ENCODE measurements around the gene MTAP. TPM values are rescaled to one million over a fixed set of nuclear protein-coding genes. Genes with fewer than 3 reads are reported as not detected.

Gene MTAP
- polyA plus RNA-seq, 1 donor = 48.1 TPM

DNA sequence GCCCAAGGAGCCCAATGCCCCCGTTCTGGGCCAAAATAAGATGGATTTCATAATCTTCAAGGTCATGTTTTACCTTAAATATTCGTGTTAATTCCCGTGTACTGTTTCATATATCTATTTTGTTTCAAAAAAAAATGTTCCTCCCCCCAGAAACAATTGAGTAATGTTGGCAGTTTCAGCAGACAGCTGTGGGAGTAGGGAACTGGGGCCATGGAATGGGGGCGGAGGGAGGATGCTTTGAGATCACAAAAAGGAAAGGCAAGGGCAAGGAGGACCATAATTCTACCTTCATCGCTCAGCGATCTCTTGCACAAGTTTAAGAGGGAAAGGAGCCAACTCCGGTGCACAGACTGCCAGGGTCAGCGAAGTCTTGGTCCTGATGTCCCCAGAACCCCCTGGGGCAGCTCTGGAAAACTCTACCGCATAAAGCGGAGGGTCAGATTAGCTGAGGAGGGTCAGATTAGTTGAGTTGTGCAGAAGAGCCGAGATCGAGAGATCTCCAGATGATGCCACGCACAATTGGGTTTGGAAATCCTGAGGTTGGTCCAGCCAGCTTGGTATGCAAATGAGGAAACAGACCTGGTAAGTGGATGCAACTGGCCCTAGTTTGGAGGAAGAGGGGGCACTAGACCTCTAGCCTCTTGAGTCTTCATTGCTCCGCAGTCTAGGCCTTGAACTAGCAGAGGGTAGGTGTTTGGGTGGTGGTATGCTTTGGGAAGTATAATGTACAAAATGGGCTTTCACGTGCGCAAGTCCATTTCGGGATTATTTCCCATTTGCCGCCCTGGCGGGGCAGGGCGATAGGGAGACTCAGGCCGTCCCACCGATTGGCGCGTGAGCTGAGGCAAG, 167.7 kb downstream of the MTAP start:
- no peak for DNase-seq

DNA sequence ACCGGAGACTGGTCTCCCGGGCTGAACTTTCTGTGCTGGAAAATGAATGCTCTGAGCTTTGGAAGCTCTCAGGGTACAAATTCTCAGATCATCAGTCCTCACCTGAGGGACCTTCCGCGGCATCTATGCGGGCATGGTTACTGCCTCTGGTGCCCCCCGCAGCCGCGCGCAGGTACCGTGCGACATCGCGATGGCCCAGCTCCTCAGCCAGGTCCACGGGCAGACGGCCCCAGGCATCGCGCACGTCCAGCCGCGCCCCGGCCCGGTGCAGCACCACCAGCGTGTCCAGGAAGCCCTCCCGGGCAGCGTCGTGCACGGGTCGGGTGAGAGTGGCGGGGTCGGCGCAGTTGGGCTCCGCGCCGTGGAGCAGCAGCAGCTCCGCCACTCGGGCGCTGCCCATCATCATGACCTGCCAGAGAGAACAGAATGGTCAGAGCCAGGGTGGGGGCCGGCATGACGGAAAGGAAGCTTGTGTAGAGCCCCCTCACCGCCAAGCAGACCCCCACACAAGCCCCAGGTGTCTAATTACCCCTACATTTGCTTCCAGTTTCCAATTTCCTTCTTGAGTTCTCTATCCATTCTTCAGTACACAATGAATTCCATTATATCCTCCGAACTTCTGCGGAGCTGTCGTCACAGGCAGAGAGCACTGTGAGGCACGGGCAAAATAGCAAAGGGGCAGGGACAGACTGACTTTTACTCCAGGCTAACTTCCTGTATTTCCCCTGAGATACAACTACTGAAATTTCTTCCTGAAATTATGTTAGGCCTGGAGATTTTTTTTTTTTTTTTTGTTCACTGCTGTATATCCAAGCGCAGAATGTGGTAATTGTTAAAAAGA, 168.6 kb downstream of the MTAP start:
- no peak for DNase-seq

DNA sequence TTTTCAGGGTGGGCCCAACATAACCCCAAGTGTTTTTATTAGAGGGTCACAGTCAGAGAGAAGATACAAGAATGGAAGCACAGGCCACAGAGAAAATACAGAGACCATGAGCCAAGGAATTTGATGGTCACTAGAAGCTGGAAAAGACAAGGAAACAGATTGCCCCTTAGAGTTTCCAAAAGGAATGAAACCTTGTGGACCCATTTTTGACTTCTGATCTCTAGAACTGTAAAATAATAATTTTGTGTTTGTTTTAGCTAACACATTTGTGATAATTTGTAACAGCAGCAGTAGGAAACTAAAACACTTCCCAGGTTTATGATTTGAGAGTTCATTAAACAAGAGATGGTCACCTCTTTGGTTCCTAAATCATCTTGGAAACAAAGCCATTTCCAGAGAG, 169.9 kb downstream of the MTAP start:
- DNase-seq = no peak

DNA sequence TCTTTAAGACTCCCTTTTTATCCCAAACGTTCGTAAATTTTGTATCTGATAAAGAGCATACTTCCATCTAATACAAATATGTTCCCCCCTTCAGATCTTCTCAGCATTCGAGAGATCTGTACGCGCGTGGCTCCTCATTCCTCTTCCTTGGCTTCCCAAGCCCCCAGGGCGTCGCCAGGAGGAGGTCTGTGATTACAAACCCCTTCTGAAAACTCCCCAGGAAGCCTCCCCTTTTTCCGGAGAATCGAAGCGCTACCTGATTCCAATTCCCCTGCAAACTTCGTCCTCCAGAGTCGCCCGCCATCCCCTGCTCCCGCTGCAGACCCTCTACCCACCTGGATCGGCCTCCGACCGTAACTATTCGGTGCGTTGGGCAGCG, 171.9 kb downstream of the MTAP start:
- DNase-seq = no peak

DNA sequence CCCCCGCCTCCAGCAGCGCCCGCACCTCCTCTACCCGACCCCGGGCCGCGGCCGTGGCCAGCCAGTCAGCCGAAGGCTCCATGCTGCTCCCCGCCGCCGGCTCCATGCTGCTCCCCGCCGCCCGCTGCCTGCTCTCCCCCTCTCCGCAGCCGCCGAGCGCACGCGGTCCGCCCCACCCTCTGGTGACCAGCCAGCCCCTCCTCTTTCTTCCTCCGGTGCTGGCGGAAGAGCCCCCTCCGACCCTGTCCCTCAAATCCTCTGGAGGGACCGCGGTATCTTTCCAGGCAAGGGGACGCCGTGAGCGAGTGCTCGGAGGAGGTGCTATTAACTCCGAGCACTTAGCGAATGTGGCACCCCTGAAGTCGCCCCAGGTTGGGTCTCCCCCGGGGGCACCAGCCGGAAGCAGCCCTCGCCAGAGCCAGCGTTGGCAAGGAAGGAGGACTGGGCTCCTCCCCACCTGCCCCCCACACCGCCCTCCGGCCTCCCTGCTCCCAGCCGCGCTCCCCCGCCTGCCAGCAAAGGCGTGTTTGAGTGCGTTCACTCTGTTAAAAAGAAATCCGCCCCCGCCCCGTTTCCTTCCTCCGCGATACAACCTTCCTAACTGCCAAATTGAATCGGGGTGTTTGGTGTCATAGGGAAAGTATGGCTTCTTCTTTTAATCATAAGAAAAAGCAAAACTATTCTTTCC, 172.4 kb downstream of the MTAP start:
- DNase-seq = no peak

DNA sequence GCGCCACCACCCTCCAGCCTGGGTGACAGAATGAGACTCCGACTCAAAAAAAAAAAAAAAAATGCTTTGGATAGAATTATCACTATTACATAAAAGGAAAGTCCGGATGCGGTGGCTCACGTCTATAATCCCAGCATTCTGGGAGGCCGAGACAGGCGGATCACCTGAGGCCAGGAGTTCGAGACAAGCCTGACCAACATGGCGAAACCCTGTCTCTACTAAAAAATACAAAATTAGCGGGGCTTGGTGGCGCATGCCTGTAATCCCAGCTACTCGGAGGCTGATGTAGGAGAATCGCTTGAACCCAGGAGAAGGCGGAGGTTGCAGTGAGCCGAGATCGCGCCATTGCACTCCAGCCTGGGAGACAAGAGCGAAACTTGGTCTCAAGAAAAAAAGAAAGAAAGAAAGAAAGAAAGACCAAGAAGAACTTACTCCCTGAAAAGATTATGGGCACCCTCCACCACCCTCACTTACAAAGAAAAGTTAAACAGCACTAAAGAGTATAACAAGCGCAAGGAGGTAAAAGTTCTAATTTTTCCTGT, 174.0 kb downstream of the MTAP start:
- DNase-seq = no peak

DNA sequence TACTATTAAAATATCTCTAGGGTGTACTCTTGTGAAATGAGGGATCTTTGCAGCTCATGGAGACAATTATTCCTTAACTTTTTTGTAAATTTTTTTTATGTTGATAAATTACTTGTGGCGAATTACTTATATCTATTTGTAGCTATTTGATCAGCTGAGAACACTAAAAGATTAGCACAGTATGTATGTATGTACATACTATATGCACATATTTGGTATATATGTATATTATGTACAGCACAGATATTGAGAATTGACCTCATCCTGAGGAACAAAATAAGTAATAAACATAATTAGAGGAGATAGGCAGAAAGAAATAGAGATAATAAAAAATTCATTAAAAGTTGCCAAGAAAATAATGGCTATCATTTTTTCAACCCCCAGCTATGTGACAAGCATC, 180.0 kb downstream of the MTAP start:
- no peak for DNase-seq

DNA sequence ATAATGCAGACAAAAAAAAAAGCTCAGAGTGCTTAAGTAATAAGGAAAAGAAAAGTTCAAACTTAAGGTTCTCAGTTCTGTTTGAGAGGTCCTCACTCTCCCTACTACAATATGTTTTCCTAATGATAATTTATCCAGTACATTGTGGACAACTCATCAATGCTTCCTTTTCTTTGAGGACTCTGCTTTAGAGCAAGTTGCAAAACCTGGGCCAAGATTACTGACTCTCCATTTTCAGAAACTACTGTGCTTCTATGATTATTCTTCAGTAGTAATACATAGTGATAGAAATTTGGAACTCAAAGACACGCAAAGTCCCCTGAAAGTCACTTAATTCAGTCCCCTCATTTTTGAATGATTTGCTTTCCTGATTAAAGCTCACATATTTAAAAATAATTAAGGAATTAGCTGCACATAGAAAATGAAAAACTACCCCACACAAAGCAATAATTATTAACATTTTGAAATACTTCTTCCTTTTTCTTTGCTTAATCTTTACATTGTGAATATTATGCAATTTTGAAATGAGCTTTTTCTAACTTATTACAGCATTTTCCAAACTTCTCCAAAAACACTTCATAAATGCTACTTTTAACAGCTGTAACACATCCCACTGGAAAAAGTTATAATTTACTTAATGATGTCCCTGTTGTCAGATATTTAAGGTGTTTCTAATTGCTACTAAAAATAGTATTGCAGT, 180.6 kb downstream of the MTAP start:
- no peak for DNase-seq

DNA sequence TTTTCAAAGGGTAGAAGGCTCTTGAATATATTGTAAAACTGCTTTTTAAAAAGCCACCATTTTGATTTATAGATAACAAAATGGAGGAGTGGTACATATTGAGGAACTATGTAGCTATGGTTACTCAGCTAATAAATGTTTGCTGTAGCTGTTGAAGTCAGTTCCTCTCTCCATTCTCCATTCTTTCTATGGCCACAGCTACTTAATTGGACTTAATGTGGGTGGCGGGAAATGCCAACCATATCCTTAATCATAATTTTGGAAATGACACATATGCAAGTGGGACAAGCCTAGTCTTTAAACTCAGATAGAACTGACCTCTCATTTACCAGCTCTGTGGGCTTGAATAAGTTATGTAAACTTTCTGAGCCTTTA, 181.1 kb downstream of the MTAP start:
- no peak for DNase-seq

DNA sequence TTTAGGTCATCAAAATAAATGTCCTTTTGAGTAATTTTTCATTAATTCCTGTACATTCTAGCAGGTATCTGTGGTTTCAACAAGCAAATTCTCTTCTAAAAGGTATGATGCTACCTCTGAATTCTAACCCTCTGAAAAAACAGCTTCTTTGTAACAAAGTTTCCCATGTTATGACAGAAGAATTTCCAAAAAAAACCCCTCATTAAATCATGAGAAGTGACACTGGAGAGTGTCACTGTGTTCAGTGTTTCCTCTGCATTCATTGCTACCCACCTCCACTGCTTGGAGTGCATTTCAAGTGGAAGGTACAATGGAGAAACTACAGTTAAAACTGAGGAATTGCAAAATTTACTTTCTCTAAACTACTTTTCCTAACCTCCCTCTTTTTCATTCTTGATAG, 181.7 kb downstream of the MTAP start:
- no peak for DNase-seq

DNA sequence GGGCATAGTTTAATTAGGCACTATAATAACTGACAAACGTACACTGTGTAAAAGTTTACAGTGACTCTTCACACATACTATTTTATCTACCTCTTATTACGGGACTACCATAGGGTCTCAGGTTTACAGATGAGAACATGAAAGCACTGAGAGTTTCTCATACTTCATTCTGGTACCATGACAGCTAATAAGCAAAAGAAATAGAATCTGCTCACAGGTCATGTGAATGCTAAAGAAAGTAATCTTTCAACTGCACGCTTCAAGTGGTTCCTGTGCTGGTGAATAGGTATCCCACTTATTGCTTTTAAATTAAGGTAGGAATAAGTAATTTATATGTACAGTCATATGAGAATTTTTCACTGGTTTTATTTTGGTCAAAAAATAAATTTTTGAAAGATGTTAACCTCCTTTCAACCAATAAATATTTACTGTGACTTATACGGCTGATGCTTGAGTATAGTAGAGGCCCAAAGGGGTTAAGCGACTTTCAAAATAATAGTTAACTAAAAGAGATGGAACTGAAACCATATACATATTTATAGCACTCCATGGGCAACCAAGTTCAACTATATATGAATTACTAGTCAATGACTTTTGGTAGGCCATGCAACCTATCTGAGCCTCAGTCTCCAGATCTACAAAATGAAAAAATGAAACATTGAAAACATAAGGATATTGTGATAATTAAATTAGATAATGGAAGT, 183.7 kb downstream of the MTAP start:
- no peak for DNase-seq

Other genes starting within 250 kb of the MTAP start
- gene CDKN2A, start 191.8 kb downstream of the MTAP start, polyA plus RNA-seq (ENCODE audit: insufficient read length) = 0.35 TPM
- 0.32 TPM for gene CDKN2B-AS1, start 192.2 kb downstream of the MTAP start, polyA plus RNA-seq (ENCODE audit: insufficient read length)
- gene CDKN2B, start 206.7 kb downstream of the MTAP start, polyA plus RNA-seq (ENCODE audit: insufficient read length) = 0.18 TPM